ENCODE results near the gene CNPY4.
A peak's percentile ranks its signal among the peaks of the same experiment; 100 is the strongest.
"Not testable (repeated sequence)": the region's sequence is repeated elsewhere in the genome, so short reads cannot be mapped to it uniquely, and the experiment has no call there.

CNPY4 gene

GRCh38 chr7:100130608-100131453, 11.4 kb downstream of the CNPY4 start:
- TF ChIP-seq, protein P1, sequence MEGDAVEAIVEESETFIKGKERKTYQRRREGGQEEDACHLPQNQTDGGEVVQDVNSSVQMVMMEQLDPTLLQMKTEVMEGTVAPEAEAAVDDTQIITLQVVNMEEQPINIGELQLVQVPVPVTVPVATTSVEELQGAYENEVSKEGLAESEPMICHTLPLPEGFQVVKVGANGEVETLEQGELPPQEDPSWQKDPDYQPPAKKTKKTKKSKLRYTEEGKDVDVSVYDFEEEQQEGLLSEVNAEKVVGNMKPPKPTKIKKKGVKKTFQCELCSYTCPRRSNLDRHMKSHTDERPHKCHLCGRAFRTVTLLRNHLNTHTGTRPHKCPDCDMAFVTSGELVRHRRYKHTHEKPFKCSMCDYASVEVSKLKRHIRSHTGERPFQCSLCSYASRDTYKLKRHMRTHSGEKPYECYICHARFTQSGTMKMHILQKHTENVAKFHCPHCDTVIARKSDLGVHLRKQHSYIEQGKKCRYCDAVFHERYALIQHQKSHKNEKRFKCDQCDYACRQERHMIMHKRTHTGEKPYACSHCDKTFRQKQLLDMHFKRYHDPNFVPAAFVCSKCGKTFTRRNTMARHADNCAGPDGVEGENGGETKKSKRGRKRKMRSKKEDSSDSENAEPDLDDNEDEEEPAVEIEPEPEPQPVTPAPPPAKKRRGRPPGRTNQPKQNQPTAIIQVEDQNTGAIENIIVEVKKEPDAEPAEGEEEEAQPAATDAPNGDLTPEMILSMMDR (IDR thresholded peaks at IDR 0.05; ENCODE audit: low read depth, low read length): peak; percentile 83
- no peak overlapping the region for H3K4me3 ChIP-seq (replicated peaks in 1 of 2; ENCODE audit: low read depth in 2 of 2, low read length in 2 of 2)
- peak; percentile 62 to 66 for DNase-seq (ENCODE audit: low read depth in 2 of 2)

- DNase-seq (ENCODE audit: low read depth in 2 of 2): no peak
- TF ChIP-seq, protein P1 (IDR thresholded peaks at IDR 0.05; ENCODE audit: low read depth, low read length): no peak
- no peak overlapping the region for H3K4me3 ChIP-seq (replicated peaks in 1 of 2; ENCODE audit: low read depth in 2 of 2, low read length in 2 of 2)
Observed at GRCh38 chr7:100132126-100132525, 12.7 kb downstream of the CNPY4 start.

GRCh38 chr7:100132697-100133151, 13.3 kb downstream of the CNPY4 start:
- DNase-seq (ENCODE audit: low read depth in 2 of 2): peak; percentile 73 to 79
- H3K4me3 ChIP-seq (replicated peaks in 1 of 2; ENCODE audit: low read depth in 2 of 2, low read length in 2 of 2): no peak overlapping the region

DNA sequence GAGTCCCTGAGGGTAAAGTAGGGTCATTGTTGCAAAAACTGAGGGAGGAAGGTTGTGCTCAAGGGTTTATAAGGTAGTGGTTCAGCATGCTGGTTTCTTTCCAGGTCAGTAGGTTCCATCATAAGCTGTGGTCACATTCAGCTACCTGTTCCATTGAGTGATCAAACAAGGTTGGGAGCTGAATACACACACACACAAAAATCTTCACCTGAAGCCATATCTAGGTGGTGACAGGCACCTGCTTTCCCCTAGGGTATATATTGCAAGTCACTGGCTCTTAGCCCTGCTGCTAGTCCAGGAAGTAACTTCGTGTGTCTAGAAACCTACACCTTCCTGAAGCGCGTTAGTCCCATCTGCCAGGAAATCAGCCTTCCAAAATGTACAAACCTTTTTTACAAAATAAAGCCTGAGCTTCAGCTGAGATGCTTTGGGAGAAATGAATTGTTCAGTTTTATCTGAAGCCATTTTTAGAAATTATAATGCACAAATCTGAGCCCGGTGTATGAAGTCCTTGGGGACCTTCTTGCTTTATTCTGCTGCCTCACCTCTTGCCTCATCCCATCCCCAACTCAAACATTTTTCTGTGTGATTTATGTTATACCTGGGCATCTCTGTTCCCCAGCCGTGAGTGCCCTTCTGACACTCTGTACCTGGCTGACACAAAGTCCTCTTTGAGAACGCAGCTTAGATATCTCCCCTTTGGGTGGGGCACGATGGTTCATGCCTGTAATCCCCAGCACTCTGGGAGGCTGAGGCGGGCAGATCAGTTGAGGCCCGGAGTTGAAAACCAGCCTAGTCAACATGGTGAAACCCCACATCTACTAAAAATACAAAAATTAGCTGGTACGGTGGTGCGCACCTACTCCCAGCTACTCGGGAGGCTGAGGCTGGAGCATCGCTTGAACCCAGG, 18.7 kb downstream of the CNPY4 start:
- no peak for DNase-seq (ENCODE audit: low read depth in 2 of 2)
- TF ChIP-seq, protein P1 (IDR thresholded peaks at IDR 0.05; ENCODE audit: low read depth, low read length): no peak
- H3K4me3 ChIP-seq (replicated peaks in 1 of 2; ENCODE audit: low read depth in 2 of 2, low read length in 2 of 2): no peak overlapping the region

More at GRCh38 chr7:100132697-100133151, 13.3 kb downstream of the CNPY4 start:
- TF ChIP-seq, protein P1 (IDR thresholded peaks at IDR 0.05; ENCODE audit: low read depth, low read length): peak; percentile 96

- H3K4me3 ChIP-seq (replicated peaks in 1 of 2; ENCODE audit: low read depth in 2 of 2, low read length in 2 of 2): no peak overlapping the region
- DNase-seq (ENCODE audit: low read depth in 2 of 2): no peak
- TF ChIP-seq, protein P1 (IDR thresholded peaks at IDR 0.05; ENCODE audit: low read depth, low read length): no peak
Observed at GRCh38 chr7:100141555-100141949, 22.1 kb downstream of the CNPY4 start.

GRCh38 chr7:100142461-100142860, 23.0 kb downstream of the CNPY4 start:
- no peak for DNase-seq (ENCODE audit: low read depth in 2 of 2)
- TF ChIP-seq, protein P1 (IDR thresholded peaks at IDR 0.05; ENCODE audit: low read depth, low read length): no peak
- no peak overlapping the region for H3K4me3 ChIP-seq (replicated peaks in 1 of 2; ENCODE audit: low read depth in 2 of 2, low read length in 2 of 2)

DNA sequence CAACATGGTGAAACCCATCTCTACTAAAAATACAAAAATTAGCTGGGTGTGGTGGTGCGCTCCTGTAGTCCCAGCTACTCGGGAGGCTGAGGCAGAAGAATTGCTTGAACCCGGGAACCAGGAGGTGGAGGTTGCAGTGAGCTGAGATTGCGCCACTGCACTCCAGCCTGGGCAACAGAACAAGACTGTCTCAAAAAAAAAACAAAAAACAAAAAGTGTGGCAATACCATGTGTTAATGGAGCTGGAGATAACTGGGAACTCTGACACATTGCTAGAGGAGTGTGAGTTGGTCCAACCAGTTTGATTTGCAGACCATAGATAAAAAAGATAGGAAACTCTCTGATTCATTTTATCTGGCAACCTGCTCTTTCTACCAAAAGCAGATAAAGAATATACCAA, 26.9 kb downstream of the CNPY4 start:
- not testable (repeated sequence) for H3K4me3 ChIP-seq (replicated peaks in 1 of 2; ENCODE audit: low read depth in 2 of 2, low read length in 2 of 2)
- peak; percentile 40 to 81 for DNase-seq (ENCODE audit: low read depth in 2 of 2)
